C4-2B (cell line): Measurements from ENCODE around the gene HIP1R.

Experiments
- CTCF ChIP-seq: fragments of 450-650 bp; conservative IDR thresholded peaks from 2 replicates; pipeline ENCODE4 v1.5.1; 2017; ENCODE audit warnings: mild to moderate bottlenecking
- ZFX ChIP-seq: fragments of 450-650 bp; IDR thresholded peaks from 2 replicates; pipeline ENCODE4 v1.6.1; 2017

GRCh38 chr12:122785503-122785902 is 49.8 kb upstream of the HIP1R start:
- TF ChIP-seq CTCF = no peak
- TF ChIP-seq ZFX = no peak
